NB4 (cell line): ENCODE data around the gene ARL4A.
"Not testable (repeated sequence)": the region's sequence is repeated elsewhere in the genome, so short reads cannot be mapped to it uniquely, and the experiment has no call there.

ENCODE experiments used
- DNase-seq: peaks from one replicate; pipeline ENCODE4 v3.0.0; 2010; ENCODE audit warnings: low read depth
- H3K4me3 ChIP-seq: one replicate; pipeline ENCODE4 v1.5.1; 2011; ENCODE audit warnings: mild to moderate bottlenecking, low read depth, low read length, moderate library complexity
- MAX ChIP-seq: IDR thresholded peaks from 2 replicates; pipeline ENCODE4 v1.6.1; 2011; ENCODE audit warnings: low read depth, low read length
- MYC ChIP-seq: IDR thresholded peaks from 2 replicates; pipeline ENCODE4 v1.6.1; 2011; ENCODE audit warnings: low read depth, low read length
- POLR2A ChIP-seq: IDR thresholded peaks from 2 replicates; pipeline ENCODE4 v1.6.1; 2011; ENCODE audit warnings: mild to moderate bottlenecking; ENCODE audit not compliant: insufficient read length; ENCODE audit errors: extremely low read depth
- TF ChIP-seq, protein P1 (sequence below): IDR thresholded peaks from one replicate; pipeline ENCODE4 v1.5.1; 2012; ENCODE audit warnings: low read depth, low read length

The ARL4A gene

GRCh38 chr7:12689451-12689850 is 2.0 kb downstream of the ARL4A start:
- TF ChIP-seq MYC (no peak), POLR2A (no peak), MAX (no peak)
- TF ChIP-seq, protein P1, sequence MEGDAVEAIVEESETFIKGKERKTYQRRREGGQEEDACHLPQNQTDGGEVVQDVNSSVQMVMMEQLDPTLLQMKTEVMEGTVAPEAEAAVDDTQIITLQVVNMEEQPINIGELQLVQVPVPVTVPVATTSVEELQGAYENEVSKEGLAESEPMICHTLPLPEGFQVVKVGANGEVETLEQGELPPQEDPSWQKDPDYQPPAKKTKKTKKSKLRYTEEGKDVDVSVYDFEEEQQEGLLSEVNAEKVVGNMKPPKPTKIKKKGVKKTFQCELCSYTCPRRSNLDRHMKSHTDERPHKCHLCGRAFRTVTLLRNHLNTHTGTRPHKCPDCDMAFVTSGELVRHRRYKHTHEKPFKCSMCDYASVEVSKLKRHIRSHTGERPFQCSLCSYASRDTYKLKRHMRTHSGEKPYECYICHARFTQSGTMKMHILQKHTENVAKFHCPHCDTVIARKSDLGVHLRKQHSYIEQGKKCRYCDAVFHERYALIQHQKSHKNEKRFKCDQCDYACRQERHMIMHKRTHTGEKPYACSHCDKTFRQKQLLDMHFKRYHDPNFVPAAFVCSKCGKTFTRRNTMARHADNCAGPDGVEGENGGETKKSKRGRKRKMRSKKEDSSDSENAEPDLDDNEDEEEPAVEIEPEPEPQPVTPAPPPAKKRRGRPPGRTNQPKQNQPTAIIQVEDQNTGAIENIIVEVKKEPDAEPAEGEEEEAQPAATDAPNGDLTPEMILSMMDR, result no peak
- peak overlapping the region; percentile 72 for H3K4me3 ChIP-seq
- no peak for DNase-seq

- TF ChIP-seq POLR2A, result no peak
- TF ChIP-seq, protein P1, result no peak
- no peak for TF ChIP-seq MAX
- no peak for TF ChIP-seq MYC
- H3K4me3 ChIP-seq, result peak overlapping the region; percentile 72
- DNase-seq, result no peak
Measured at GRCh38 chr7:12690041-12690878, 2.8 kb downstream of the ARL4A start.

GRCh38 chr7:12691388-12691787 is 4.0 kb downstream of the ARL4A start:
- H3K4me3 ChIP-seq, DNase-seq: not testable (repeated sequence)

DNA sequence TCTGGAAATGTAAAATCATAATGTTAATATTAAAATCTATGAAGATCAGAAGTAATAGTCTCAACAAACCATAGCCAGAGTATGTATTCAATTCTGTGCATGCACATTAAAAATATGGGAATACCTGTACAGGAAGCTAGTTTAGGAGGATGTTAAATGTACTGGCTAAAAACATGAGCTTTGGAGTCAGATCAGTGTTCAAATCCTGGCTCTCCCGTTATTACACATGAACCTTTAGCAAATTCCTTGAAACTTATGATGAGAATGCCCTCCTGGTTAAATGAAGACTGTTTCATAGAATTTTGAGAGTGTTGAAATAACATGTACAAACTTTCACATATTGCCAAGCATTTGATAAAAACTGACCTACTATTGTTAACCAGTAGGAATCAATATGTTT is 4.6 kb downstream of the ARL4A start:
- DNase-seq, result no peak
- TF ChIP-seq, protein P1, result no peak
- TF ChIP-seq MAX (no peak), MYC (no peak), POLR2A (no peak)

DNA sequence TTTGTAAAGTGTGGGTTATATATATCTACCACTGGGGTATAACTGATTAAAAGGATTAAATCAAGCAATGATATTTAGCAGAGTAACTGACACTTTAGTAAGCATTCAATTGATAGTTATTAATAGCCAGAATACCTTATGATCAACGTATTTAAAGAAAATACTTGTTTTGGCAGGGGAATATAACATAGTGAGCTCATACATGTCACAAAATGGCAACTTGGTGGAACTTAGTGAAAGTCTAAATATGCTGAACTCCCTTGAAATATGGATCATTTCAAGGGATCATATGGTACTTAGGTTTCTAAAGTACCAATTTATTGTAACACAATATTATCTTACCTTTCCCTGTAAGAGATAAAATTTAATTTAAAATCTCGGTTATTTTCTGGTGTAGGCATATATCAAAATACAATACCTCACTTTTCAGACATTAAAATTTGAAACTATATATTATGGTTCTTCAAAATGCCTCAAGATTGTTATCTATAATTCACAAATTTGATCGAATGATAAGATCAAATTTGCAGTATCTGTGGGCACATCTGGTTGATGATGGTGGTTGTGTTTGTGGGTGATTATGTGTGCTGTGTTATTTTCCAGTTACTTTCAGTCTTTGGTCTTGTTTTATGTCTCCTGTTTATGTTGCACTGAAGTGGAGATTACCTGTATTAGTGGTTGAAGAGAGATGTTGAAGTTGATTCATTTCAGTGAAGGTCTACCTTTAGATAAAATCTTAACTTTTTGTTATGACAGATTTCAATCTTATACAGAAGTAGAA is 5.2 kb downstream of the ARL4A start:
- DNase-seq, result no peak
- TF ChIP-seq MAX (no peak), POLR2A (no peak), MYC (no peak)
- TF ChIP-seq, protein P1, result no peak
- no peak overlapping the region for H3K4me3 ChIP-seq

More for the DNA sequence above, 4.6 kb downstream of the ARL4A start:
- H3K4me3 ChIP-seq, result no peak overlapping the region

DNA sequence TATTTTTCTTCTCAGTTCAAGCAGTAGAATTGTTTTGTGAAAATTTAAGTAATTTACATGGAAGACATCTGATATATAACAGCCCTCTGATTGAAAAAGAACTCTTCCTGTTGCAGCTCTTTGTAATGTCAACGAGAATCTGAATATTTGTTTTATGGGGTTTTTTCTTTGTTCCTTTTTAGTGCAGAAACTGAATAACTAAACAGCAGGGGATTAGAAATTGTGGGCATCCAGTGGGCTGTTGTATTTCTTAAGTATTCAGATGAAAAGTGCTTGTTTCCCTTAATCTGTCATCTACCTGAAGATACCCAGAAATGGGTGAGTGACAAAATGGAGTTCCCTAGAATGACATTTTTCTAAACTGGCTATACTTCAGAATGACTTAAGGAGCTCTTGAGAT is 7.4 kb downstream of the ARL4A start:
- no peak for TF ChIP-seq MAX
- no peak for TF ChIP-seq POLR2A
- TF ChIP-seq, protein P1, result no peak
- TF ChIP-seq MYC, result no peak
- H3K4me3 ChIP-seq, result no peak overlapping the region
- DNase-seq, result no peak
